ENCODE measurements around the gene ABCF1. TPM values are rescaled to one million over a fixed set of nuclear protein-coding genes. Genes with fewer than 3 reads are reported as not detected.
A peak's percentile ranks its signal among the peaks of the same experiment; 100 is the strongest.

Gene ABCF1
- total and polyA plus RNA-seq, 9 of the 15 experiments (the other 6 are each of a cell fraction or from before 2014, with no cell fraction given): 41.6 to 193 (median 102) TPM

DNA sequence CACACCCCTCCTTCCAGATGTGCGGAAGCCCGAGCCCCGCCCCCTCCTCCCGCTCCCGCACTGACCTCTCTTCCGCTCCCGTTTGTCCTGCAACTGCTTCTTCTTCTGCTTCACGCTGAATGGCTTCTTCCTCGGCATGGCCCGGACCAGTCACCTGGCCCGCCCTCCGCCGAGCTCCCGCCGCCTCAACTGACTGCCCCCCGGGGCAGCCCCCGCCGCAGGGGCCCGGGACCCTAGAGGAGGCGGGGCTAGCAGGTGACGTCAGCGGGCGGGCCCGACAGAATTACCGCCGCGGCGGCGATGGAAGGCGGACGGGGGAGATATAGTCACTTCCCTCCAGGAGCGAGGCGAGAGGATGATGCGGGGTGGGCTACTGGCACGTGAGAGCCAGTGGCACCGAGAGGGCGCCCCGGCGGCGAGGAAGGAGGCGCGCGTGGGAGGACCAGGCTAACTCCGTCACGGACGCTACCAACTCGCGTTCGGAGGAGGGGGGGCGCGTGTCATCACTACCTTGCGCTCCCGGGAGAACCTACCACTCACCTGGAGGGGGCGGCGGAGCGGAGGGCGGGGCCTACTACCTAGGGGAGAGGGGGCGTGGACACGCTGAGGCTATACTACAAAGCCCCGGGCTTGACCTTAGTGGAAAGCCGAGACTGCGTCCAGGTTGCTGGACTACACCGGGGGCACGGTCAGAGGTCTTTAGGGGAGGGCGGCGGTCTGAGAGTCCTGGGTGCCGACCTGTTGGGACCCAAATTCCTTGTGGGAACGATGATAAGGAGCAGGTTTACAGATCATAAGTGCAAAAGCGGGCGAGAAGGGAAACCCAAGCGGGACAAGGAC is 15.0 kb upstream of the ABCF1 start, which contains the start of gene GNL1 (continued):
- TF ChIP-seq, protein P1, sequence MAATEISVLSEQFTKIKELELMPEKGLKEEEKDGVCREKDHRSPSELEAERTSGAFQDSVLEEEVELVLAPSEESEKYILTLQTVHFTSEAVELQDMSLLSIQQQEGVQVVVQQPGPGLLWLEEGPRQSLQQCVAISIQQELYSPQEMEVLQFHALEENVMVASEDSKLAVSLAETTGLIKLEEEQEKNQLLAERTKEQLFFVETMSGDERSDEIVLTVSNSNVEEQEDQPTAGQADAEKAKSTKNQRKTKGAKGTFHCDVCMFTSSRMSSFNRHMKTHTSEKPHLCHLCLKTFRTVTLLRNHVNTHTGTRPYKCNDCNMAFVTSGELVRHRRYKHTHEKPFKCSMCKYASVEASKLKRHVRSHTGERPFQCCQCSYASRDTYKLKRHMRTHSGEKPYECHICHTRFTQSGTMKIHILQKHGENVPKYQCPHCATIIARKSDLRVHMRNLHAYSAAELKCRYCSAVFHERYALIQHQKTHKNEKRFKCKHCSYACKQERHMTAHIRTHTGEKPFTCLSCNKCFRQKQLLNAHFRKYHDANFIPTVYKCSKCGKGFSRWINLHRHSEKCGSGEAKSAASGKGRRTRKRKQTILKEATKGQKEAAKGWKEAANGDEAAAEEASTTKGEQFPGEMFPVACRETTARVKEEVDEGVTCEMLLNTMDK (IDR thresholded peaks at IDR 0.05; ENCODE audit: borderline replicate concordance, insufficient read depth, low read depth, low read length, poor library complexity, severe bottlenecking): peak; percentile 11
- TF ChIP-seq POLR3A (IDR thresholded peaks at IDR 0.05; ENCODE audit: borderline replicate concordance, extremely low read depth, insufficient read depth, insufficient read length) (no peak), CBX5 (IDR thresholded peaks at IDR 0.05; ENCODE audit: borderline replicate concordance, low read depth) (0 out of 2 replicates have a peak, but pooled peaks have one; percentile 35), NFE2 (IDR thresholded peaks at IDR 0.05; ENCODE audit: low read depth) (0 out of 2 replicates have a peak, but pooled peaks have one; percentile 35), ZNF217 (CRISPR knock-in tag; IDR thresholded peaks at IDR 0.05) (no peak), ZNF224 (CRISPR knock-in tag; IDR thresholded peaks at IDR 0.05) (no peak), HNRNPL (IDR thresholded peaks at IDR 0.05; ENCODE audit: low read depth, low read length) (no peak), EWSR1 (IDR thresholded peaks at IDR 0.05; ENCODE audit: borderline replicate concordance, low read depth, partially characterized antibody) (no peak), HMG20B (CRISPR knock-in tag; IDR thresholded peaks at IDR 0.05) (no peak), KDM2B (CRISPR knock-in tag; IDR thresholded peaks at IDR 0.05) (no peak), RBBP5 (IDR thresholded peaks at IDR 0.05; ENCODE audit: borderline replicate concordance, insufficient read depth, low read length, poor library complexity, severe bottlenecking) (no peak), TCF7L2 (IDR thresholded peaks at IDR 0.05; ENCODE audit: low read depth, low read length) (peak; percentile 95), NR2C1 (IDR thresholded peaks at IDR 0.05) (no peak), NR2C1 (tag; IDR thresholded peaks at IDR 0.05) (no peak; the same call in none of the 2 replicates), TEAD2 (tag; IDR thresholded peaks at IDR 0.05) (no peak), MIER1 (IDR thresholded peaks at IDR 0.05; ENCODE audit: low read depth) (no peak), AFF1 (IDR thresholded peaks at IDR 0.05; ENCODE audit: low read depth in 1 of 2, partially characterized antibody in 2 of 2) (peak in 1 of 2 experiments; percentile 0), RB1 (IDR thresholded peaks at IDR 0.05; ENCODE audit: low read depth) (peak; percentile 89), RNF219 (CRISPR knock-in tag; IDR thresholded peaks at IDR 0.05) (no peak)

Measured in K562 (cell line).